ENCODE results near the gene PDE6B.

DNA sequence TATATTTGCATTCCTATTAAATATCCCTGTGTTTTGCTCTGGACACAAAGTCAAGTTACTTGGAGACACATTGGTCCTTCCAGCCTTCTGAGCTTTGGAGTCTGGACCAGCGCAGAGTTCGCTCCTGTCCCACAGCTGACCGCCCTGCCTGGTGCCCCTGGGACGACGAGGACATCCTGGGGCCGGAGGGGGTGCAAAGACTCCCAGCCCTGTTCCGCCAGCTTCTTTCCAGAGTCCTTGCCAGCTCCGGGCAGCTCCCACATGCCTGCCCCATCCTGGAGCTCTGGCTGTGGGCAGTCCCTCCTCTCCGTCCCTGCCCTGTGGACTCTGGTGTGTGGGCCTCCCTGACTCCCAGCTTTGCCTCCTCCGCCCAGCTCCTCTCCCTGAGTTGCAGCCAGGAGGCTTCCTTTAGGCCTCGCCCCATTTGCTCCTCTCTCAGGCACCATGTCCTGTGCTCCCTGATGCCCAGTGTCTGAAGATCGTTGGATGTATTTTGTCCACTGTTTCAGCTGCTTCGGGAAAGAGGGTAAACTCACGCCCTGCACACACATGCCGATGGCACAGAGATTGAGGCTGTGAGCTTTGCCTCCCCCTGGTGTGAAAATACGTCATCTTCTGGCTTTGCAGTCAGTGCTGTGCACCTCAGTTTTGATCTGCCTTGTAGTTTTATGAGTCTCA is 75.4 kb downstream of the PDE6B start:
- TF ChIP-seq, protein P1, sequence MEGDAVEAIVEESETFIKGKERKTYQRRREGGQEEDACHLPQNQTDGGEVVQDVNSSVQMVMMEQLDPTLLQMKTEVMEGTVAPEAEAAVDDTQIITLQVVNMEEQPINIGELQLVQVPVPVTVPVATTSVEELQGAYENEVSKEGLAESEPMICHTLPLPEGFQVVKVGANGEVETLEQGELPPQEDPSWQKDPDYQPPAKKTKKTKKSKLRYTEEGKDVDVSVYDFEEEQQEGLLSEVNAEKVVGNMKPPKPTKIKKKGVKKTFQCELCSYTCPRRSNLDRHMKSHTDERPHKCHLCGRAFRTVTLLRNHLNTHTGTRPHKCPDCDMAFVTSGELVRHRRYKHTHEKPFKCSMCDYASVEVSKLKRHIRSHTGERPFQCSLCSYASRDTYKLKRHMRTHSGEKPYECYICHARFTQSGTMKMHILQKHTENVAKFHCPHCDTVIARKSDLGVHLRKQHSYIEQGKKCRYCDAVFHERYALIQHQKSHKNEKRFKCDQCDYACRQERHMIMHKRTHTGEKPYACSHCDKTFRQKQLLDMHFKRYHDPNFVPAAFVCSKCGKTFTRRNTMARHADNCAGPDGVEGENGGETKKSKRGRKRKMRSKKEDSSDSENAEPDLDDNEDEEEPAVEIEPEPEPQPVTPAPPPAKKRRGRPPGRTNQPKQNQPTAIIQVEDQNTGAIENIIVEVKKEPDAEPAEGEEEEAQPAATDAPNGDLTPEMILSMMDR (IDR thresholded peaks at IDR 0.05; ENCODE audit: poor library complexity), result no peak
- no peak for TF ChIP-seq EZH2 (IDR thresholded peaks at IDR 0.05; ENCODE audit: borderline replicate concordance)
